NT2/D1 (cell line): ENCODE measurements around the gene PLEK2.

Experiments
- SUZ12 ChIP-seq: IDR thresholded peaks from 2 replicates; pipeline ENCODE4 v1.6.1; 2011; ENCODE audit not compliant: insufficient read length, insufficient read depth; ENCODE audit errors: extremely low read depth
- YY1 ChIP-seq: IDR thresholded peaks from 2 replicates; pipeline ENCODE4 v1.6.1; 2011; ENCODE audit not compliant: insufficient read length, insufficient read depth
- ZNF274 ChIP-seq: IDR thresholded peaks from 2 replicates; pipeline ENCODE4 v1.6.1; 2011; ENCODE audit warnings: mild to moderate bottlenecking, low read depth, low read length

DNA sequence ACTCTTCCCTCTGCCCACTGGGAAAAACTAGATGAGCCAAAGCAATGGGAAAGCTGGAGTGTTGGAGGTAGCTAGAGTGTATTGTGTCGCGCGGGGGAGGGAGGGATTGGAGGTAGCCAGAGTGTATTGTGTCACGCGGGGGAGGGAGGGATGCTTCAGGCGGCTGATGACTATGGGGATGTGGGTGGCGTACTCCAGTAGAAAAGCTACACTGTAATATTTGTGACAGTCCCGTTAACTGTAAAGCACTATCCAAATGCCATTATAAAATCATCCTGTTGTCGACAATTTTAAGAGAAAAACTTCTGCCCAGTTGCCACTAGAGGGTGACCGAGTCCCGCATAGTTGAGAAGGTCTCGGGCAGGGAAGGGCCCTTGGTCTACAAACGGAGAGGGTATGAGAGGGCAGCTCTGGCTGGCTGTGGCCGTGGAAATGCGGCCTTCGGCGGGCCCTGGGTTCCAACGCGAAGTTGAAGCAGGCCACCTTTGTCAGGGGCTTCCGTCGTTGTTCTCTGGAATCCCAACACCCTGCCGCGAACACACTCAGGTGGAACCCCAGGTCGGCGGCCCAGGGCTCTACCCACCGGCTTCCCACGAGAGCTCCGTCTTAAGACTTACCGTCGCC is 15.1 kb upstream of the PLEK2 start:
- TF ChIP-seq YY1 (no peak), SUZ12 (no peak), ZNF274 (no peak)
